Endothelial cell of umbilical vein (primary cell): Measurements from ENCODE around the gene PHC2. TPM values are rescaled to one million over a fixed set of nuclear protein-coding genes. Genes with fewer than 3 reads are reported as not detected.

Source experiments
- BruUV-seq: library from RNA; stranded (reverse); fragments of 400-500 nt; replicated peaks from 2 replicates; lab custom pipeline; 2021; lab: Mats Ljungman, UMichigan
- CTCF ChIA-PET: fragments of 300-600, 350-600 bp; sonication (Branson Sonifier 250); formaldehyde crosslinking; loops from one replicate; lab custom pipeline; 2021; ENCODE audit warnings: antibody characterized with exemption, inconsistent platforms; lab: Charles Lee
- POLR2A ChIA-PET: fragments of 300-600, 350-600 bp; sonication (Branson Sonifier 250); formaldehyde crosslinking; loops from one replicate; lab custom pipeline; 2021; ENCODE audit warnings: antibody characterized with exemption, inconsistent platforms; lab: Charles Lee
- DNase-seq: peaks from one replicate; pipeline ENCODE4 v3.0.0-alpha.2; 2011; ENCODE audit warnings: low read depth, low spot score
- FAIRE-seq: peaks from 2 replicates; lab custom pipeline; 2011; peaks lifted over from hg19 to GRCh38; lab: Jason Lieb, UNC
- H2AFZ ChIP-seq: 2 replicates; pipeline ENCODE4 v1.6.0; 2012; ENCODE audit warnings: low read depth, low read length, control low read depth, inconsistent platforms
- H3K27ac ChIP-seq: 2 replicates; pipeline ENCODE4 v1.5.1; 2011; ENCODE audit warnings: low read depth, mild to moderate bottlenecking, control low read depth, low read length, moderate library complexity; ENCODE audit not compliant: insufficient read depth
- H3K27me3 ChIP-seq, 2 experiments: 2 replicates each; pipeline versions ENCODE4 v1.6.0 to v1.6.1; 2011; ENCODE audit warnings: low read length in 2 of 2, mixed read lengths in 1 of 2; ENCODE audit not compliant: control insufficient read depth in 2 of 2, insufficient read depth in 2 of 2
- H3K36me3 ChIP-seq, 2 experiments: 2 replicates in 1 of 2; 3 replicates in 1 of 2; pipeline ENCODE4 v1.5.1; 2011; ENCODE audit warnings: low read length in 2 of 2, mild to moderate bottlenecking in 1 of 2, moderate library complexity in 1 of 2; ENCODE audit not compliant: control insufficient read depth in 2 of 2, insufficient read depth in 2 of 2; ENCODE audit errors: extremely low read depth in 1 of 2
- H3K4me1 ChIP-seq: 3 replicates; pipeline ENCODE4 v1.5.1; 2011; ENCODE audit warnings: mild to moderate bottlenecking, low read length; ENCODE audit not compliant: control insufficient read depth, insufficient read depth; ENCODE audit errors: extremely low read depth
- H3K4me2 ChIP-seq: 2 replicates; pipeline ENCODE4 v1.6.1; 2011; ENCODE audit warnings: low read length, control low read depth, mixed read lengths; ENCODE audit not compliant: insufficient read depth
- H3K4me3 ChIP-seq, 3 experiments: fragments of 200-600 bp in 1 of 3; sonication (generic), shearing (Covaris generic) in 1 of 3; replicated peaks in 1 of 3; 2 replicates each; pipeline ENCODE4 v1.5.1; 2011 to 2016; ENCODE audit warnings: control low read depth in 3 of 3, low read length in 3 of 3, mild to moderate bottlenecking in 2 of 3, inconsistent platforms in 1 of 3, low read depth in 1 of 3, moderate library complexity in 1 of 3; ENCODE audit not compliant: insufficient read depth in 1 of 3
- H3K79me2 ChIP-seq: 2 replicates; pipeline ENCODE4 v1.6.0; 2012; ENCODE audit warnings: low read length, inconsistent platforms; ENCODE audit not compliant: control insufficient read depth, insufficient read depth
- H3K9ac ChIP-seq: replicated peaks from 2 replicates; pipeline ENCODE3; 2011; ENCODE audit warnings: low read length, control low read depth; ENCODE audit not compliant: insufficient read depth; ENCODE audit errors: extremely low read depth
- H3K9me1 ChIP-seq: replicated peaks from 3 replicates; pipeline ENCODE4 v1.6.0; 2011; ENCODE audit warnings: mild to moderate bottlenecking, low read length; ENCODE audit not compliant: control insufficient read depth, insufficient read depth; ENCODE audit errors: extremely low read depth
- H3K9me3 ChIP-seq: replicated peaks from 2 replicates; pipeline ENCODE4 v1.5.1; 2012; ENCODE audit warnings: low read length, inconsistent platforms; ENCODE audit not compliant: control insufficient read depth, insufficient read depth
- H4K20me1 ChIP-seq: replicated peaks from 2 replicates; pipeline ENCODE3; 2011; ENCODE audit warnings: mild to moderate bottlenecking, low read length; ENCODE audit not compliant: control insufficient read depth, insufficient read depth; ENCODE audit errors: extremely low read depth
- GATA2 ChIP-seq: IDR thresholded peaks from 2 replicates; pipeline ENCODE4 v1.7.0; 2011; ENCODE audit warnings: low read depth, mild to moderate bottlenecking, moderate library complexity, mixed read lengths, low read length; ENCODE audit not compliant: insufficient read length, insufficient read depth
- JUN ChIP-seq: IDR thresholded peaks from 2 replicates; pipeline ENCODE4 v1.6.1; 2011; ENCODE audit warnings: borderline replicate concordance, low read depth; ENCODE audit not compliant: insufficient read length, insufficient read depth
- MAX ChIP-seq: IDR thresholded peaks from 2 replicates; pipeline ENCODE4 v1.6.1; 2011; ENCODE audit not compliant: insufficient read depth, insufficient read length
- MYC ChIP-seq: IDR thresholded peaks from one replicate; pipeline ENCODE4 v1.6.1; 2011; ENCODE audit warnings: mild to moderate bottlenecking, low read depth, low read length
- POLR2A ChIP-seq: IDR thresholded peaks from 2 replicates; pipeline ENCODE4 v1.6.1; 2012; ENCODE audit warnings: low read depth, mild to moderate bottlenecking, control low read depth, low read length
- dilution Hi-C: fragments of 300-500 bp; cut with MboI; formaldehyde crosslinking; loops from one replicate; pipeline ENCODE4 v1.15.0; 2019; ENCODE audit warnings: low sequenced_read_pairs; ENCODE audit not compliant: extremely low pct_ligation_motif_present
- intact Hi-C: fragments of 100-400 bp; cut with micrococcal nuclease; formaldehyde crosslinking; loops from one replicate; pipeline ENCODE4 v1.10.0; 2022
- polyA plus RNA-seq, 4 experiments: library from polyadenylated mRNA; depleted of rRNA in 3 of 4; stranded (reverse) in 3 of 4; unstranded in 1 of 4; fragments of >200 nt; gene quantifications; 2 replicates each; pipeline versions ENCODE4 v1.2.1 to v1.2.3, GENCODE V29; 2011 to 2012; ENCODE audit warnings: missing spikeins in 1 of 4
- total RNA-seq: library from RNA; stranded (reverse); gene quantifications from 2 replicates; pipeline ENCODE4 v1.2.3, GENCODE V29; 2021

PHC2 gene
- total and polyA plus RNA-seq, 2 donors (not counting 3 experiments of a cell fraction or from before 2014, with no cell fraction given), result 65.6 to 79.0 TPM

- Histone ChIP-seq H3K79me2 (no peaks in the 10 kb centered on the region), H4K20me1 (no peaks in the 10 kb centered on the region), H3K9ac (no peak overlapping the region), H3K27ac (no peak overlapping the region), H3K27me3 (no peaks in the 10 kb centered on the region), H3K9me3 (no peaks in the 10 kb centered on the region), H3K4me3 (no peak overlapping the region), H3K4me1 (no peaks in the 10 kb centered on the region), H3K9me1 (no peaks in the 10 kb centered on the region), H2AFZ (no peak overlapping the region), H3K4me2 (no peak overlapping the region), H3K36me3 (no peaks in the 10 kb centered on the region)
- TF ChIP-seq POLR2A (no peak), MAX (no peak), MYC (no peak), JUN (no peak)
- DNase-seq (no peak), FAIRE-seq (no peak)
- BruUV-seq, result no TSS peak
- dilution Hi-C loops (no loop called here), intact Hi-C loops (no loop called here)
- ChIA-PET CTCF (no interaction called here), POLR2A (no interaction called here)
Observed at GRCh38 chr1:33377013-33377412, 53.9 kb downstream of the PHC2 start.

DNA sequence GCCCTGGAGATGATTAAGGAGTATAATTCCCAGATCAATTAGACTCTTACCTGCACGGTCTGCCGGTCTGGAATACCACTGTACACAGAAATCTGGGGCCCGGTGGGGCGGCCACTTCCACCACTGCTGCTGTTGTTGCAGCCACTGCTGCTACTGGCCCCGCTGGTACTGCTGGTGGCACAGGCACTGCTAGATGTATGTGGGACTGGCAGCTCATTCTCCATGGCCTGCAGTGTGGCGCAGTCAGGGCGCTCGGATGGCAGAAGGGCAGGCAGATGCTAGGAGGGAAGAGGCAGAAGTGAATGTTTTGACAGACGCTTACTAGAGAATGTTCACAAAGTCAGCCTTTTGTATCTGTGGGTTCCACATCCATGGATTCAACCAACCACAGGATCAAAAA lies 55.6 kb downstream of the PHC2 start:
- H3K4me1 ChIP-seq, result no peaks in the 10 kb centered on the region
- no peak overlapping the region for H3K9ac ChIP-seq
- TF ChIP-seq MYC (no peak), GATA2 (no peak), POLR2A (no peak), JUN (no peak)
- no peaks in the 10 kb centered on the region for H3K79me2 ChIP-seq
- no TSS peak for BruUV-seq
- H3K9me3 ChIP-seq, result no peaks in the 10 kb centered on the region
- no peak overlapping the region for H2AFZ ChIP-seq
- H3K4me2 ChIP-seq, result no peak overlapping the region
- no peak for DNase-seq
- H4K20me1 ChIP-seq, result no peaks in the 10 kb centered on the region
- no peaks in the 10 kb centered on the region for H3K9me1 ChIP-seq
- no peak overlapping the region for H3K4me3 ChIP-seq
- ChIA-PET POLR2A (no interaction called here), CTCF (no interaction called here)
- H3K36me3 ChIP-seq, result no peaks in the 10 kb centered on the region
- H3K27me3 ChIP-seq, result no peaks in the 10 kb centered on the region
- no peak for FAIRE-seq
- intact Hi-C loops (no loop called here), dilution Hi-C loops (no loop called here)
- no peak overlapping the region for H3K27ac ChIP-seq
